ENCODE results near the gene ZNF789.
A peak's percentile ranks its signal among the peaks of the same experiment; 100 is the strongest.
"Not testable (repeated sequence)": the region's sequence is repeated elsewhere in the genome, so short reads cannot be mapped to it uniquely, and the experiment has no call there.

ZNF789 gene

DNA sequence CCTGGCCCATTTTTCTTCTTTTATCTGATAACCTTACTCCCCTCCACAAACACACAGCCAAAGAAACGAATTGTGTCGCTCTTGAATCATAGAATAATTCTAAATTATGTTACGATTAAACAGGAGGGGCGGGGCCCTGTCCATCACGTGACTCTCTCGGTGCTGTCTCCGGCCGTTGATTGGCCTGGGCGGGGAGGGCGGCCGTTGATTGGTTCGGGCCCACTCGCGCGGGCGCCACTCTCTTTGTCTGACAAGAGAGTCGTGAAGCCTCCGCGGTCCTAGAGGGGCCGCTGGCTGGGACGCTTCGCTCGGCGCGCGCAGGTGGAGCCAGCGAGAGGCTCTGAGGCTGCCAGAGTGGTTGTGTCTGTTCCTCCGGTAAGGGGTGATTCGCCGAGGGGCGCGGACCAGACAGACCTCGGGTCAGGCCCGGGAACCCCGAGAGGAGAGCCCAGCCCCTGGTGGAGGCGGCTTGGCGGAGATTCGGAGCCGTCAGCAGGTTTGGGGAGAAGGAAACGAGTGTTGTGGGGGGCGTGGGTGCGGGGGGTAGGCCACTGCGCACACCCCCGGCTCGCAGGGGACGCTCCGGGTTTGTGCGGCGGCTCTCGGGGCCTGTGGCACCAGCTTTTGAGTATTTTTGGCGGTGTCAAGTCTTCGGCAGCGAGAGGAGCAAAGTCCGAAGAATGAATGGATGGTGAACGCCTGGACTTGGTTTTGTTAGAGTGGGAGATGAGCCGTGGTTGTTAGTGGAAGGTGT, at the start of gene ZNF789:
TSS of gene ZNF789 (plus strand) at position 330 of the 754 bp plus-strand sequence. CDS start 3,567 bp downstream, outside the sequence.
- peak; percentile 95 for FAIRE-seq

DNA sequence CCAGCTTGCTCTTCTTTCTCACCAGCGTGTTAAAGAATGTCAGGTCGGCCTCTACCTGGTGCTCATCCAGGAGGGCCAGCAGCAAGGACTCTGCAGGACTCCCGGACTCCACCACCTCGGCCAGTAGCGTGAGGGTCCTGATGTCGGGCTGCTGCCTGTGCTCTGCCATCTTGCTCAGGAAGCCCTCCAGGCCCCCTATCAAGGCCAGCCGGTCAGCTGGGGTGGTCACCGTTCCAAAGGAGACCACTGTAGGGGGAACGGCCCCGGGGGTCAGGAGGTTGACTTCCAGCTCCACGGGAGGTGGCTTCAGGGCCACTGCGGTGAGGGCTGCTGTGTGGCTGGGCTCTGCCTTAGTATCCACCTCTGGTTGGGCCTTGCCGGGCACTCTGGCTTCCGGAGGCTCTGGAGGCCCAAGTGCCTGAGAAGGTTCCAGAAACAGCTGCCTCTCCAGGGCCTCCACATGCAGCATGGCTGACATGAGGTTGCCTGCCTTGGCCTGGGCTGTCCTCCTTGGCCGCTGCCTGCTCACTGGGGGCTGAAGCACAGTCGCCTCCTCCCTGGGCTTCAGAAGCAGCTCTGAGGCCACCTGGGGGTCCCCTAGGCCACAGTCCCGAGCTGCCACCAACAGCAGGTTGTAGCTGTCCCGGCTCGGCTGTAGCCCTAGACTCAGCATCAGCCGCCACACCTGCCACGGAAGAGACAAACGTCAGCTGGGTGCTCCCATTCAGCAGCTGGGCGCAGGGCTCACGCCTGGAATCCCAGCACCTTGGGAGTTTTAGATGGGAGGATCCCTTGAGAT, 47.6 kb upstream of the ZNF789 start:
- no peak for FAIRE-seq

DNA sequence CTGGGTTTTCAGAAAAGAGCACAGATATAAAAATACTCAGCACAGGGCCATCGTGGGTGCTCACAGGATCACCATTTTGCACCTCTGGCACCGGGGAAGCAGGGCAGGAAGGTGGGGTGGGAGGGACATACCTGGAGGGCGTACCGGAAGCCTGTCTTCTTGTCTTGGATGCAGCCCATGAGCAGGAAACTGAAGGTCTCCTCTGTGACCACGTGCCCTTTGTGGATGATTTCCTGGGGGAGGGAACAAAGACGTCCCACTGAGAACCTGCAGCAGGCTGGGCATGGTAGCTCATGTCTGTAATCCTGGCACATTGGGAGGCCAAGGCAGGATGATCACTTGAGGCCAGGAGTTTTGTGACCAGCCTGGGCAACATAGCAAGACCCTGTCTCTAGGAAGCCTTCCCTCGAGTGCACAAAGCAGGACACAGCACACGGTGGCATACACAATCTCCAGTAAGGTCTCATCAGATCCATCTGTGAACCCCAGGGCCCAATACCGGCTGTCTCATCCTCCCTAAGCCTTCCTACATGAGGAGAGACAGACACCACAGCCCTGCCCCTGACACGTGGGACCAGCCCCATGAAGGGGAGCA, 43.6 kb upstream of the ZNF789 start:
- FAIRE-seq: no peak

GRCh38 chr7:99429756-99430155, 42.9 kb upstream of the ZNF789 start:
- FAIRE-seq: no peak

DNA sequence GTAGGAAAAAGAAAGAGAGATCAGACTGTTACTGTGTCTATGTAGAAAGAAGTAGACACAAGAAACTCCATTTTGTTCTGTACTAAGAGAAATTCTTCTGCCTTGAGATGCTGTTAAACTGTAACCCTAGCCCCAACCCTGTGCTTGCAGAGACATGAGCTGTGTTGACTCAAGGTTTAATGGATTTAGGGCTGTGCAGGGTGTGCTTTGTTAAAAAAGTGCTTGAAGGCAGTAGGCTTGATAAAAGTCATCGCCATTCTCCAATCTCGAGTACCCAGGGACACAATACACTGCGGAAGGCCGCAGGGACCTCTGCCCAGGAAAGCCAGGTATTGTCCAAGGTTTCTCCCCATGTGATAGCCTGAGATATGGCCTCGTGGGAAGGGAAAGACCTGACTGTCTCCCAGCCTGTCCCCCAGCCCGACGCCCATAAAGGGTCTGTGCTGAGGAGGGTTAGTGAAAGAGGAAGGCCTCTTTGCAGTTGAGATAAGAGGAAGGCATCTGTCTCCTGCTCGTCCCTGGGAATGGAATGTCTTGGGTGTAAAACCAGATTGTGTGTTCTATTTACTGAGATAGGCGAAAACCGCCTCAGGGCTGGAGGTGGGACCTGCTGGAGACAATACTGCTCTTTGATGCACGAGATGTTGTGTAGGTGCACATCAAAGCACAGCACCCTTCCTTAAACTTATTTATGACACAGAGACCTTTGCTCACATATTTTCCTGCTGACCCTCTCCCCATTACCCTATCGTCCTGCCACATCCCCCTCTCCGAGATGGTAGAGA, 40.7 kb upstream of the ZNF789 start:
- FAIRE-seq: not testable (repeated sequence)

DNA sequence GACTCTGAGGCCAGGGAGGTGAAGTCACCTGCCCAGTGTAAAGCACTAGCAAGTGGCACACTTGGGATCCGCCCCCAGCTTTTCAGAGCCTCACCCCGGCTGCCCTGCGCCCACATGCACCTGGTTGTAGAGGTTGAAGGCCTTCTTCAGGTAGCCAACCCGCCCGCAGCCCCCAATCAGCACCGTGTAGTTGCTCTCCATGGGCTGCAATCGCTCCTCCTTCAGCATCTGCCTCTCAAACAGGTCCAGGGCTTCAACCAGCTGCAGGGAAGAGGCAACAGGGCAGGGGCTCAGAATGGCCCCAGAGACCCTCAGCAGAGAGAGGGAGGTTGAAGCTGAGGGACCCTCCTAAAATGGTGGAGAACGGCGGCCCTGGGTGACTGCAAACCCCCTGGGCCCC, 39.5 kb upstream of the ZNF789 start:
- FAIRE-seq: no peak

GRCh38 chr7:99437946-99438572, 34.6 kb upstream of the ZNF789 start:
- FAIRE-seq: no peak

DNA sequence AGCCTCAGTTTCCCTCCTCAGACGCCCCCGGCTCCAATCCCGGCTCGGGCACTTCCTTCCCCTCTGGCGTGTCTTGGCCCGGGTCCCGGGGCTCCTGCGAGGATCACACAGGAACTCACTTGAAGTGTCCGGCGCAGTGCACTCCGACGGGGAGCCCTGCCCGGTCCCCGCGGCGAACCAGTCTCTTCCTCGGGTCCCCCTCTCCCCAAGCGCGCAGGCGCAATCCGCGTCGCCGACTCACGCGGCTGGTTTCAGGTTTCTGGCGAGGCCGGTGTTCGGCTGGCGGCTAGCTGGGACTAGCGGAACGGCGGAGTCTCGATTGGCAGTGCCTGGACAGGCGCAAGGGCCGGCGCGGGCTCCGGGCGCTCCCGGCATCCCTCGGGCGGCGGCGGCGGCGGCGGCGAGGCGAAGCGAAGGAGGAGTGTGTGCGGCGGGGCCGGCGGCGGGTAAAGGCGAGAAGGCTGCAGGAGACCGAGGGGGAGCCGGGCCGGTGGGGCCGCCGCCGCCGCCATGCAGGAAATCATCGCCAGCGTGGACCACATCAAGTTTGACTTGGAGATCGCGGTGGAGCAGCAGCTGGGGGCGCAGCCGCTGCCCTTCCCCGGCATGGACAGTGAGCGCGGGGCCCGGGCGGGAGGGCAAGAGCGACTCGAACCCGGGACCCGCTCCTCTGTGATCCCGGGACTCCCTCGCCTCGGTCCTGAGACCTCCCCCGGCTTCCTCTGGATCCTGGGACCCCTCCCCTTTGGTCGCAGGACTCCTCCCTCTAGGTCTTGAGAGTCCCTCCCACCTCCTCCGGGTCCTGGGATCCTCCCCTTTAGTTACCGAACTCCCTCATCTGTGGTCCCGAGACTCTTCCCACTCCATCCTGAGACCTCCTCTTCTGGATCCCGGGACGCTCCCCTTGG, 33.9 kb upstream of the ZNF789 start, which contains the start of the genes CPSF4 and PTCD1:
TSS of gene CPSF4 (plus strand) at position 371 of the 908 bp plus-strand sequence. CDS start at position 511, 140 bp downstream.
TSS of gene PTCD1 (minus strand) at position 226 of the 908 bp plus-strand sequence. CDS start 3,556 bp downstream, outside the sequence.
- FAIRE-seq: no peak

DNA sequence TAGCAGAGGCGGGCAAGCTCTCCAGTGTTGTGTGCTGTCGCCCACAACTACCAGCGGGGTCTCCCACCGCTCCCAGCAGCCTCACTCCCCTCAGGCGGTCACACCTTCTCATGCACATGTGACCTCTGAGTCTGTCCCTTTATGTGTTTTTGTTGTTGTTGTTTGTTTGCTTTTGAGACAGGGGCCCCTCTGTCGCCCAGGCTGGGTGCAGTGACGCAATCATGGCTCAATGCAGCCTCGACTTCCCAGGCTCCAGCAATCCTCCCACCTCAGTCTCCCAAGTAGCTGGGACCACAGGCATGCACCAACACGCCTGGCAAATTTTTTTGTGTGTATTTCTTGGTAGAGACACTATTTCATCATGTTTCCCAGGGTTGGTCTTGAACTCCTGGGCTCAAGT, 32.5 kb upstream of the ZNF789 start:
- no peak for FAIRE-seq

GRCh38 chr7:99446096-99446495, 26.6 kb upstream of the ZNF789 start:
- FAIRE-seq: no peak

DNA sequence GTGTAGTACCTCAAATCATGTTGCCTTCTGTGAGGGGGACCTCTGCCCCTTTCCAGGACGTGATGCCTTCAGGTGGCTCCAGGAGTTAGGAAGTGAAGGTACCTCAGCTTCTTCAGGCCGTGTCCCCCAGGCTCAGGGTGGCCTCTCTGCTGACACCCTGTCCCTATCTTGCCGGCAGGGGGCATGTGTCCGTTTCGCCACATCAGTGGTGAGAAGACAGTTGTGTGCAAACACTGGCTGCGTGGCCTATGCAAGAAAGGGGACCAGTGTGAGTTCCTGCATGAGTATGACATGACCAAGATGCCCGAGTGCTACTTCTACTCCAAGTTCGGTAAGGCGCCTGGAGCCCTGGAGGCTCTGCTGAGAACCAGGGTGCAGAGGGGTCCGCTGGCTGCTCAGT, 24.7 kb upstream of the ZNF789 start:
- no peak for FAIRE-seq

GRCh38 chr7:99448855-99449254, 23.8 kb upstream of the ZNF789 start:
- FAIRE-seq: no peak

- FAIRE-seq: no peak
Measured at GRCh38 chr7:99449326-99449725, 23.4 kb upstream of the ZNF789 start.

GRCh38 chr7:99451936-99452335, 20.8 kb upstream of the ZNF789 start:
- no peak for FAIRE-seq

DNA sequence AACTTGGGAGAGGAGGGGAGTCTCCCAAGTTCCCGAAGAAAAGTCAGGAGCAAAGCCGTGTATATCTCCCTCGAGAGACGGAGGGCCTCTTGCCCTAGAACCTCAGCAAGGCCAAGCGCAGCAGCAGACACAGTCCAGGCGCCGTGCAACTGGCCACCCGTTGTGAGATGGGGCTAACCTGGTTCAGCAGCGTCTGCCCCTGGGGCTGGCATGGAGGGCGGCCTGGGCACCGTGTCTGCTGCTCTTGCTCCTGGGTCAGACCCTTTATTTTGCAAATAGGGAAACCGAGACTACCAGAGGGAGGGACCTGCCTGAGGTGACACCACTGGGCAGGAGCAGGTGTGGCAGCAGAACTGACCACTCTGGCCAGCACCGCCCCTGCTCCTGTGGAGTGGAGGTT, 20.1 kb upstream of the ZNF789 start:
- no peak for FAIRE-seq

DNA sequence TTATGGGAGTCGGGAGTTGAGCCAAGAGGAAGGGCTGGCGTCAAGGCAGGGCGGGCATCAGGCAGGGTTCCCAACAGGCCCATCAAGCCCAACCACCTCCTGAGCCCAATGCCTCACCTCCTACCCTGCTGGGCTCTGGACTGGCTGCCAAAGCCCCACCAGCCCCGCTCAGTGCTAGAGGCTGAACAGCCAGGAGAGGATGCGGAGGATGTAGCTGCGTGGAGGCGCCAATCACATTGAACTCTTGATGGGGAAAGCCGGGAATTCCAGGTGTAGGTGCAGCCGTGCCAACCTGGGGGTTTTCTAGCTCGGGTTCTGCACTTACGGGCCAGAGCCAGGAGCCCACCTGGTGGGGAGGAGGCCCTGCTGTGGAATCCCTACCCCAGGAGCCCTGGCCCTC, 19.6 kb upstream of the ZNF789 start:
- no peak for FAIRE-seq

DNA sequence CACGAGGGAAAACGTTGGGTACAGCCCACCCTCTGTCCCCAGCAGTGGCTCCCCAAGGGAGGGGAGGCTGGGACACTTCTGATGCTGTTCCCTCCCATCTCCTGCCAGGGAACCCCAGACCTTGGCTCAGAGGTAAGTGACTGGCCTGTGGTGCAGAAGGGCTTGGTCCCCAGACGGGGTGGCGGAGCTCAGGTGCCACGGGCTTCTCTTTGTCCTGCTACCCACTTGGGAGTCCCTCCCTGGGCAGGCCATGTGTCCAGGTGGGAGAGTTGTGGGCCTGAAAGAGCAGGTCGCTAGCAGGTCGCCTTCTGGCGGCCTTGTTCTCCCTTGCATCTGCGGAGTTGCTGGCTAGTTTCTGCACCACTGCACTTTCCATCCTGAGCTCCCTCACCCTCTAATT, 16.8 kb upstream of the ZNF789 start:
- no peak for FAIRE-seq

DNA sequence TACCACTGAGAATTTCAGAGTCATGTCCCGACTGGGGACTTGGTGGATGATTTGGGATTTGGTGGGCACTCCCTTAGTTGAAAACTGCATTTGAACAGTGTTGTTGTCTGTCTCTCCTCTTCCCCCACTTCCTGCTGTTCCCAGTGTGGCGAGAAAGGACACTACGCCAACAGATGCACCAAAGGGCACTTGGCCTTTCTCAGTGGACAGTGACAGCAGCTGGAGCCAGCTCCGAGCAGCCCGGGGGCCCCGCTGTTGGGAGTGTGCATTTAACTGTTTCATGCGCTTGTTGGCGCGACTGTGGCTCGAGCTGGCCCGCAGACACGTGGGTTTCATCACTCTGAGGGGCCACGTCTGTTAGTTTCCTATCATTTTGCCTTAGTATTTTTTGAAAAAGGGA, 16.4 kb upstream of the ZNF789 start:
- no peak for FAIRE-seq

DNA sequence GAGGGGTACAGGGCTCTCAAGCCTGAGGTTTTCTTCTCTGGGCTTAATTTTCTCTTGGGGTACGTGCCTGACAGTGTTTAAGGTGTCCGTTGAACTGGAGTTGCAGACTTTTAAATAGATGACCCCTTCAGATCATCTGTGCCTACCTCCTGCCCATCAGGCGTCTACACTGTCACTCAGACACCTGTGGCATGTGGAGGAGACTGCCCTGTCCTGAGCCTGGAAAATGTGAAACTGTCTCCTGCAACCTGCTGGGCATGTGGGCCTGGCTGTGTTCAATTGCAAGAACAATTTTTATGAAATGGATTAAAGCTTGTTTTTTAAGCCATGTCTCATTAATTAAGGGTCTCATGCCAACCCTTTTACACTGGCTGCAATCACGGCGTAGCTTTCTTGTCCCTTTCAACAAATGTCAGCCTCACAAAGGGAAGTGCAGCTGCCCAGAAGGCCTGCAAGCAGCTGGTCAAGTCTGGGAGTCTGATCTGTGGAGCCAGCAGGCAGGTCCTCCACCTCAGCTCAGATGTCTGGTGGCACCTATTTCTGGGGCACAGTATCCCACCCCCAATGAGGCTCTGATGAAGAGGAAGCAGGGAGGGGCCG, 15.5 kb upstream of the ZNF789 start:
- FAIRE-seq: no peak

DNA sequence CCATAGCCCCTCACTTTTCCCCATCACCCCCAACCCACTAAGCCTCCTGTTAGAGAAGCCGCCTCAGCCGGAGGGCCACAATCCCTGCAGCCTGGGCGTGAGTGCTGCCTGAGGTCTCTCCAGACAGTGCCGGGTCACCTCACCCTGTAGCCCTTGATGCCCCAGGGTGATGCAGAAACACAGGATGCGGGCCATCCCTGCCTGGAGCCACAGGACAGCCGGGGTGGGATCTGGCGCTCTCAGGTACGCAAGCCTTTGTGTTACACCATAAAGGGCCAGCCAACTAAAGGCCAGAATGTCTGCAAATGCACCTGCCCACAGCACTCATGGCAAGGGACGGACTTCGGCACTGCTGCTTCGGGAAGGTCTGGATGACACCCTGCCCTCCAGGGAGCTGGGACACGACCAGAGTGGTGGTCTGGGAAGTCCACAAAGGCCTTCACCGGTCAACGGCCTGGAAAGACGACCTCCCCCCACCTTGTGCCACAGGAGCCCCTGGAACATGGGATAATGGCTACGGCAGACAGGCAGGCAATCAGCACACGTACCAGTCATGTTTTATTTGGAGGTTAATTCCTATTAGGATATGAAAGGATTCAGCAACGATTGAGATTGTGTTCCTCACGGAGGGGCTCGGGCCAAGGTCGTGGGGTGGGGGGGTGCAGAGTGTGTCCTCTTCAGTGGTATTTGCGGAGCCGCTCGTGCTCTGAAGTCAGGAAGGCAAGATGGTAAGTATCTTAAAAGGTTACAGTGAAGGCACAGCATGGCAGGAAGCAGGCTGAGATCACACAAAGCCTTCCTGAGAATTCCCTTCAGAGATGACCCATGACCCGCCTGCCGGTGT, 14.8 kb upstream of the ZNF789 start:
- FAIRE-seq: no peak

All from TTC549 (cell line).